ENCODE results near the gene GPC3. TPM values are rescaled to one million over a fixed set of nuclear protein-coding genes. Genes with fewer than 3 reads are reported as not detected.

The GPC3 gene
- total RNA-seq = not detected
- total RNA-seq (2013) = not detected

DNA sequence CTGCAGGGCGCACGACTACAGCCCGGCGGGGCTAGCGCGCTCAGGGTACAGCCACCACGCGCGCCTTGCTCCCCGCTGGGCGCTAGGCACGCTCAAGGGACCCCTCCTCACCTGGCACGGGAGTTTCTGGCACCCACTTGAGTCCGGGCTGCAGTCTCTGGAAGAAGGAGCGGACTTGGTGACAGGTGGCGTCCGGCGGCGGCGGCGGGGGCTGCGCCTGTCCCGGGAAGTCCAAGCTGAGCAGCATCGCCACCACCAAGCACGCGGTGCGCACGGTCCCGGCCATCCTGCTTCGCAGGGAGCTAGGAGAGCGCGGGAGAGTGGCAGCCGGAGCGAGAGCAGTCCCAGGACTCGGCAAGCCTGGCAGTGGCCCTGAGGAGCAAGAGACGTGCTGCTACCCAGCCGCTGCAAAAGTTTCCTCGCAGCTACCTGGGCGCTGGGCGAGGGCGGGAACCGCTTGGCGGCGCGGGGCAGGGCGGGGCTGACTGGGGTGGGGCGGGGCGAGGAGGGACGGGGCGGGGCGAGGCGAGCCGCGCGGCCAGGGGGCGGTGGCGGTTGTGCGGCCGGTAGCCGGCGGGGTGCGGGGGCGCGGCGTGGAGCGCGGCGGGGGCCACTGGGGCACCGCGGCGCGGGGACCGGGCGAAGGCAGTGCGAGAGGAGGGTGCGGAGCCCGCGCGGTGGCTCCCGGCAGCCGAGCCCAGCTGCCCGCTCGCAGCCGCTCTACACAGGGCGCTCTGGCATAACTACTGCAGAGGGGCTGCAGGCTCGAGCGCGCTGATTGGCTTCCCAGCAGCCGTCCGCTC is at the start of gene GPC3:
Gene GPC3 (minus strand): TSS at position 431 of the 803 bp plus-strand sequence.
- H3K27ac Mint-ChIP-seq = no peak within 1 kb of the TSS
- H3K4me3 ChIP-seq (ENCODE audit: low read length) = peak within 1 kb of the TSS; percentile 18
- peaks cover 14% of the 10 kb centered on the region for H3K4me1 ChIP-seq (ENCODE audit: control insufficient read depth, insufficient read depth, low read length)
- H3K36me3 ChIP-seq (ENCODE audit: control insufficient read depth, insufficient read depth, low read length) = no peaks in the 10 kb centered on the region
- no peaks in the 10 kb centered on the region for H3K9me3 ChIP-seq (ENCODE audit: control insufficient read depth, insufficient read depth, low read length)
- WGBS (ENCODE audit: insufficient coverage) = 2% methylated on average over 74 of the region's 90 CpGs
- H3K9me3 Mint-ChIP-seq = no peaks in the 10 kb centered on the region
- H3K4me1 Mint-ChIP-seq = peaks cover 0 to 5% of the 10 kb centered on the region in 2 donors
- H3K27me3 ChIP-seq (ENCODE audit: control insufficient read depth, insufficient read depth, low read length) = peaks cover 7% of the 10 kb centered on the region
- TF ChIP-seq, protein P1, sequence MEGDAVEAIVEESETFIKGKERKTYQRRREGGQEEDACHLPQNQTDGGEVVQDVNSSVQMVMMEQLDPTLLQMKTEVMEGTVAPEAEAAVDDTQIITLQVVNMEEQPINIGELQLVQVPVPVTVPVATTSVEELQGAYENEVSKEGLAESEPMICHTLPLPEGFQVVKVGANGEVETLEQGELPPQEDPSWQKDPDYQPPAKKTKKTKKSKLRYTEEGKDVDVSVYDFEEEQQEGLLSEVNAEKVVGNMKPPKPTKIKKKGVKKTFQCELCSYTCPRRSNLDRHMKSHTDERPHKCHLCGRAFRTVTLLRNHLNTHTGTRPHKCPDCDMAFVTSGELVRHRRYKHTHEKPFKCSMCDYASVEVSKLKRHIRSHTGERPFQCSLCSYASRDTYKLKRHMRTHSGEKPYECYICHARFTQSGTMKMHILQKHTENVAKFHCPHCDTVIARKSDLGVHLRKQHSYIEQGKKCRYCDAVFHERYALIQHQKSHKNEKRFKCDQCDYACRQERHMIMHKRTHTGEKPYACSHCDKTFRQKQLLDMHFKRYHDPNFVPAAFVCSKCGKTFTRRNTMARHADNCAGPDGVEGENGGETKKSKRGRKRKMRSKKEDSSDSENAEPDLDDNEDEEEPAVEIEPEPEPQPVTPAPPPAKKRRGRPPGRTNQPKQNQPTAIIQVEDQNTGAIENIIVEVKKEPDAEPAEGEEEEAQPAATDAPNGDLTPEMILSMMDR (IDR thresholded peaks at IDR 0.05) = no peak
- DNase-seq (peak; percentile 17 to 51), ATAC-seq (peak; percentile 57 to 84 (median 83))
- peaks cover 29 to 40% of the 10 kb centered on the region in 2 donors for H3K27me3 Mint-ChIP-seq (ENCODE audit: low read depth in 2 of 2)
- no peaks in the 10 kb centered on the region for H3K36me3 Mint-ChIP-seq
- intact Hi-C loops (cut with micrococcal nuclease) = no loop called here
- H3K4me3 Mint-ChIP-seq = peak within 1 kb of the TSS; percentile 81
- no peak within 1 kb of the TSS for H3K27ac ChIP-seq (ENCODE audit: low read length)

DNA sequence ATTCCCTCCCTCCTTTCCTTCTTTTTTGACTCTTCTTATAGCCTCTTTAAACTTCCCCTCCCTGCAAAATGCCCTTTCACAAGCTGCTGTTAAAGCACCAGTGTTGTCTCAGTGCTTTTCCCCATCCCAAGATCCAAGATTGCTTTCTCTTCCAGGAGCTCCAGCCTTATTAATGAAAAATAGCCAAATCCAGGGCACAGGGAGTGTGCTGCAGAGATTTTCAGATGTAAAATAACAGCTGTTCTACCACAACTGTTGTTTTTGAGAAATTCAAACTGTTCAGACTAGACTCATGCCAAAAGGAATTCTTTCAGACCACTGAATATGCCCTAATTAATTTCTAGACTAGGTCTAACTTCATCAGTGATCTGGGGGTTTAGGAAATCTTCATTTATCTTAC is 47.0 kb upstream of the GPC3 start:
- H3K4me3 ChIP-seq (ENCODE audit: low read length) = no peak overlapping the region
- Mint-ChIP-seq H3K4me3 (no peak overlapping the region), H3K27ac (no peak overlapping the region), H3K9me3 (no peaks in the 10 kb centered on the region), H3K27me3 (ENCODE audit: low read depth in 2 of 2) (peaks cover 3 to 16% of the 10 kb centered on the region in 2 donors), H3K4me1 (no peaks in the 10 kb centered on the region), H3K36me3 (no peaks in the 10 kb centered on the region)
- DNase-seq (no peak), ATAC-seq (no peak)
- no peaks in the 10 kb centered on the region for H3K27me3 ChIP-seq (ENCODE audit: control insufficient read depth, insufficient read depth, low read length)
- H3K4me1 ChIP-seq (ENCODE audit: control insufficient read depth, insufficient read depth, low read length) = no peaks in the 10 kb centered on the region
- TF ChIP-seq, protein P1 (IDR thresholded peaks at IDR 0.05) = no peak
- H3K36me3 ChIP-seq (ENCODE audit: control insufficient read depth, insufficient read depth, low read length) = no peaks in the 10 kb centered on the region
- H3K9me3 ChIP-seq (ENCODE audit: control insufficient read depth, insufficient read depth, low read length) = no peaks in the 10 kb centered on the region
- intact Hi-C loops (cut with micrococcal nuclease) = no loop called here
- H3K27ac ChIP-seq (ENCODE audit: low read length) = no peak overlapping the region

DNA sequence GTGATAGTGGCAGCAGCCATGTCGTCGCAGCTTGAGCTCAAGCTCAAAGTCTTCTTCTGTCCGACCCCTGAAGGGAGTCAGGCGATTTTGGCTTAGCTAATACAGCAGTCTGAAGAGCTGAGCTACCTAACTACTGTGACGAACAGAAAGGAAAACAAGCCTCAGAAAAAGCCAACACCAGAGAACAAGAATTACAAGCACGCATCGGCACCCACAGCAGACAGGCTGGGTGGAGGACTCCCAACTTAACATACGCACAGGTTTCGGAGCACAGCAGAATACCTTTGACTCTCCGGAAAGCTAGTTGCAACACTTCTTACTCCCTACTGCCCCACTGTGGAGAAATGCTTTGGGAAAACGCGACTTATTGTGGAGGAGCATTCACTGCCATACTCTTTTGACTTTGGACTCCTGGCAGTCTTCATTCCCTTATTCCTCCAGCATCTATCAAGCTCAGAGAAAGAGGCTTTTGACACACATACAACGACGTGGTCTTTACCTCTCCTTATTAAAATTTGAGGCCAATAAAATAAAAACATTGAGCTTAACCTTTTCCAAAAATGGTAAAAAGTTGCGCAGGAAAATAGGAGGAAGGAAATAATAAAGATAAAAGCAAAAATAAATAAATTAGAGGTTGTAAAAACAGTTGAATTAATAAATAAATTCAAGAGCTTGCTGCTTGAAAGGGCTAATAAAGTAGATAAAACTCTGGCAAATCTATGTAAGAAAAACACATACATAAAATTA is 41.3 kb upstream of the GPC3 start:
- Mint-ChIP-seq H3K27ac (no peak overlapping the region), H3K27me3 (ENCODE audit: low read depth in 2 of 2) (peaks cover 3 to 13% of the 10 kb centered on the region in 2 donors), H3K4me1 (peaks cover 6 to 8% of the 10 kb centered on the region in 2 donors), H3K9me3 (no peaks in the 10 kb centered on the region), H3K4me3 (peak overlapping the region; percentile 18), H3K36me3 (no peaks in the 10 kb centered on the region)
- H3K4me3 ChIP-seq (ENCODE audit: low read length) = no peak overlapping the region
- DNase-seq (peak in 1 of 2 donors; percentile 52), ATAC-seq (peak in 1 of 3 donors; percentile 40)
- intact Hi-C loops (cut with micrococcal nuclease) = loop anchor here (10.0 kb wide), 1 partner anchor 232 kb away; no protein-coding TSS in a partner anchor
- no peaks in the 10 kb centered on the region for H3K36me3 ChIP-seq (ENCODE audit: control insufficient read depth, insufficient read depth, low read length)
- TF ChIP-seq, protein P1 (IDR thresholded peaks at IDR 0.05) = no peak
- no peaks in the 10 kb centered on the region for H3K9me3 ChIP-seq (ENCODE audit: control insufficient read depth, insufficient read depth, low read length)
- no peak overlapping the region for H3K27ac ChIP-seq (ENCODE audit: low read length)
- no peaks in the 10 kb centered on the region for H3K27me3 ChIP-seq (ENCODE audit: control insufficient read depth, insufficient read depth, low read length)
- no peaks in the 10 kb centered on the region for H3K4me1 ChIP-seq (ENCODE audit: control insufficient read depth, insufficient read depth, low read length)
- WGBS (ENCODE audit: insufficient coverage) = 35% methylated on average over 8 of the region's 15 CpGs

Measured in natural killer cell (primary cell).